IPS DF 4.7 (cell line): ENCODE measurements around the gene KDM1B.

Source experiments
- DNase-seq: peaks from one replicate; pipeline ENCODE4 v3.0.0-alpha.2; 2013; ENCODE audit warnings: low spot score; ENCODE audit errors: extremely low read depth

KDM1B gene, protein sequence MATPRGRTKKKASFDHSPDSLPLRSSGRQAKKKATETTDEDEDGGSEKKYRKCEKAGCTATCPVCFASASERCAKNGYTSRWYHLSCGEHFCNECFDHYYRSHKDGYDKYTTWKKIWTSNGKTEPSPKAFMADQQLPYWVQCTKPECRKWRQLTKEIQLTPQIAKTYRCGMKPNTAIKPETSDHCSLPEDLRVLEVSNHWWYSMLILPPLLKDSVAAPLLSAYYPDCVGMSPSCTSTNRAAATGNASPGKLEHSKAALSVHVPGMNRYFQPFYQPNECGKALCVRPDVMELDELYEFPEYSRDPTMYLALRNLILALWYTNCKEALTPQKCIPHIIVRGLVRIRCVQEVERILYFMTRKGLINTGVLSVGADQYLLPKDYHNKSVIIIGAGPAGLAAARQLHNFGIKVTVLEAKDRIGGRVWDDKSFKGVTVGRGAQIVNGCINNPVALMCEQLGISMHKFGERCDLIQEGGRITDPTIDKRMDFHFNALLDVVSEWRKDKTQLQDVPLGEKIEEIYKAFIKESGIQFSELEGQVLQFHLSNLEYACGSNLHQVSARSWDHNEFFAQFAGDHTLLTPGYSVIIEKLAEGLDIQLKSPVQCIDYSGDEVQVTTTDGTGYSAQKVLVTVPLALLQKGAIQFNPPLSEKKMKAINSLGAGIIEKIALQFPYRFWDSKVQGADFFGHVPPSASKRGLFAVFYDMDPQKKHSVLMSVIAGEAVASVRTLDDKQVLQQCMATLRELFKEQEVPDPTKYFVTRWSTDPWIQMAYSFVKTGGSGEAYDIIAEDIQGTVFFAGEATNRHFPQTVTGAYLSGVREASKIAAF

DNA sequence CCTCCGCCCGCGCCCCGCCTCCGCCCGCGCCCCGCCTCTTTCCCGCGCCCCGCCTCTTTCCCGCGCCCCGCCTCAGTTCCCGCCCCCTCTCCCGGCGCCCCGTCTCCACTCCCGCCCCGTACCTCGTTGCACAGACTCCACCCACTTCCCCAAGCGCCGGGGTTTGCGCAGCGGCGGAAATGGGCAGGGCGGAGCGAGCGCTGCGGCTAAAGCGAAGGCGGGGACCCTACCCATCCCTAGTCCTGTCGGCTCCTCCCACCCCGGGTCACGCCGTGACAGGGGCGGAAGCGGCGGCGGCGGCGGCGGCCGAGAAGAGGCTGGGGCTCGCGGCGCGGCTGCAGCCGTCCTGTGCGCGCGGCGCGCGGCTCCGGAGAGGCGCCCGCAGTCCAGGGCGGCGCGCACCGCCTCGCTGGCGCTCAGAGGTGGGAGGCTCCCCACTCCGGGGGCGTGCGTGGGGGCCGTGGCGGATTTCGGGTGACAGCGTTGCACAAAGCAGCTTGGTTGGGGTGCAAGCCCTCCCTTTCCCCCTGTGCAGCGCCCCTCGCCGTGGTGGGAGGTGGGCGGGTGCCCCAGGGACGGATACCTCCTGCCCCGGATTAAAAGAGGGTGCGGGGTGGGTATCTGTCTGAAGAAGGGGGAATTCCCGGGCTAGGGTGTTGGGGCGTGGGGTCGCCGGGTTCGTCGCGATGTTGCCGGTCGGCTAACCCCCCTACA lies at the start of gene KDM1B:
Gene KDM1B (plus strand): TSS at position 273 of the 714 bp plus-strand sequence. CDS start 4,474 bp downstream, outside the sequence.
- peak; percentile 72 for DNase-seq

DNA sequence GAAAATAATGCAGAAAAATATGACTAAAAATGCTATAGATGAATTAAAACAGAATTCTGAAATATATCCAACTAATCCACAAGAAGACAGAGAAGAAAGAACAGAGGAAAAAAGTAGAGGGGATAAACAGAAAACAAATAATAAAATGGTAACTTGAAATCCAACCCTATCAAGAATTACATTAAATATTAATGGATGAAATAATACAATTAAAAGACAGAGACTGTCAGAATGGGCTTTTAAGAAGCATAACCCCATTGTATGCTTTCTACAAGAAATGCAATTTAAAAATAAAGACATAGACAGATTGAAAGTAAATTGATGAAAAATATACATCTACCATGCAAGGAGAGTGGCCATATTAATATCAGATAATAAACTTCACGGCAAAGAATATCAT lies 48.2 kb upstream of the KDM1B start:
- no peak for DNase-seq

DNA sequence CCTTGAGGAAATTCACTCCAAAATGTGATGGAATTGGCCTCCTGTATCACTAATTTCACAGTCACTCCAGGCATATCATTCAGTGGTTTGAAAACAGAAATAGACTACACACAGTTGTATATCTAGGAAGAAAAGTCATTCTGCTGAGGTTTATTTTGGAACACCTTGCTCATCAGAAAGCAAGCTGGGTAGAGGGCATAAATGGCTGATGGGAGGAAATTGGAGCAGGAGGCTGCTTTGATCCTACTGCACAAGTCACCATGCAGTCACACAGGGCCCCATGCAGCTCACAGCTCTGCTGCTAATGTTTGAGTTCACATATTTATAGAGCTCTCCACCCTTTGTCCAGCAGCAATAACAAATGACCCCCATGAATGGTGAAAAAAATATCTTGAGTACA lies 45.1 kb upstream of the KDM1B start:
- DNase-seq, result no peak

DNA sequence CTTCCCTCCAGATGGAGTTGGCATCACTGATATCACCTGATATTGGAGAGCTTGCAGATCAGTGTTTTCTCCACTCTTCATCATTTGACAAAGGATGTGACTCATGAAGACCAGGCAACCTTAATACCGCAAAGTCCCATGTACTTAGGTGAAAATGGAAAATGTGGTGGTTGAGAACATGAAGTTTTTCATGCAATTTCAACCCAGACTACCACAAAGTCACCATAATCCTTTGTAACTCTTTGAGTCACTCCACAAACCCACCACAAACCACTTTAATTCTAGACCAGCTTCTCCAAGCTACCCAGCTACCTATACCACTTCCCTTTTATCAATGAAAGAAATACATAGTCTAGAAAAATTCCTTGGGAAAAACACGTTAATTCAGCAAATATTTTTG lies 39.9 kb upstream of the KDM1B start:
- DNase-seq, result no peak

DNA sequence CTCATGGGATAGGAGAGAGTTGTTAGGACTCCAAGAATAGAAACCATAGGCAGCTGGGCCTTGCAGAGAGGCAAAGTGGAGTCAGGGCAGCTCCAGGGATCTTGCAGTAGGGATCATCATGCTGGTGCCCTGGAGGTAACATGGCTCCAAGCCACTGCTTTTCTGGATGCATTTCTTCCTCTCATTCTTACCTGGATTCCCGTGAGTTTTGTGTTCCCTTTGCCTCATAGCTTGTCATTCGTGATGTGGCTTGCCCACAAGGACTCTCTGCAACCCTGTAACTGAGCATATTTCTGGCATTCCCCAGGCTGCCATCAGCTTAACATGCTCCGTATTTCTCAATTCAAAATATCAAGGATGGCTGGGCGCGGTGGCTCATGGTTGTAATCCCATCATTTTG lies 38.1 kb upstream of the KDM1B start:
- DNase-seq, result no peak

DNA sequence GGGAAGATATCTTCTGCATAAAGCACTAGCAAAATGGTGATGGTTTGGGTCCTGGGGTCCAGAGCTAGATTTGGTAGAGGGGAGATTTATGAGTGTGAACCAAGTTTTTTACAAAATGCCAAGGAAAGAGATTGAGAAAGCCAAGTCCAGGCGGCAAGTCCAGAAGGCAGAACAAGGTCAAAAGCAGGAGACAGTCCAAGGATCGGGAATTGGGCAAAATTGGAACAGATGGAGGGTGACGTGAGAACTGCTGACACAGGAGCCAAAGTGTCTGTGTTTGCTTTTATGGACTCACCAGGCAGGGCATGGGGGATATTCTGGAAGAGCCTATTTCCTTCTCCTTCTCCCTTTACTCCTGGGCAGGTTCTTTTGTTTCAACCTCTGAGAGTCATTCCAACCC lies 36.9 kb upstream of the KDM1B start:
- no peak for DNase-seq

DNA sequence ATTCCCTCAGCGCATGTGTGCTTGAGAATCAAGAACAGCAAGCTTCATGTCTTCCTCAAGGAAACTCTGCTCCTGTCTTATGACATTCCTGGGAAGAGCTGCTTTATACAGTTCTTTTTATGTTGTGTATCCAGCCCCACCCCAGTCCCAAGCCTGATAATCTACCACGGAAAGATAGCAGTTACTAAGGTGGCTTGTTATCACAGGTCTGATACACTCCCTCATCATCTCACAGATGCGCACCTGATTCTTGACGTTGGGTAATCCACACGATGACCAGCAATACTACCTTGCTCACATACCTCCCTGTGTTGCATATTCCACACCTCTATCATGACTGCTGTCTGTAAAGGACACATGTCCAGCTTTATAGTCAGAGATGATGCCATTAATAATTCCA lies 36.0 kb upstream of the KDM1B start:
- DNase-seq, result no peak

DNA sequence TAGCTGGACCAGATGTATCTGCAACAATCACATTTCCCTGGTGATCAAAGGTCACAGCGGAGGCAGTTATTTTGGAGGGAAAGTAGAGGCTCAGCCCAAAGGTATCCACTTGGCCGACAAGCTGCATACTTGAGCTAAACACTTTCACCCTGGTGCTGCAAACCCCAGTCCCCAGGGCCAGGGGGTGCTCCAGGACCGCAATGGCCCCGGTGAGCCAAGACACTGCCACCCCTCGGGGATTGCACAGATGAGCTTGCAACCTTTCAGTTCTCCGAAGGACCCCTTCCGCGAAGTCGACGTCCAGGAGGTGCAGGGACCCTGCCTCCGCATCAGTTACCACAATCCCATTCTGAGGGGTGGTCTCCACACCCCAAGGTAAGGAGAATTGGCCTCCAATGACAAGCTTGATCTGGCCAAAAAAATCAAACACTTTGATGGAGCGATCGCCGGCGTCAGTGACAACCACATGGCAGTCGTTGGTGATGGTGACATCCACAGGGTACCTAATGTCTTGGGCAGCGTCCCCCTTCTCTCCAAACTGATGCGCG lies 33.6 kb upstream of the KDM1B start:
- DNase-seq, result no peak

DNA sequence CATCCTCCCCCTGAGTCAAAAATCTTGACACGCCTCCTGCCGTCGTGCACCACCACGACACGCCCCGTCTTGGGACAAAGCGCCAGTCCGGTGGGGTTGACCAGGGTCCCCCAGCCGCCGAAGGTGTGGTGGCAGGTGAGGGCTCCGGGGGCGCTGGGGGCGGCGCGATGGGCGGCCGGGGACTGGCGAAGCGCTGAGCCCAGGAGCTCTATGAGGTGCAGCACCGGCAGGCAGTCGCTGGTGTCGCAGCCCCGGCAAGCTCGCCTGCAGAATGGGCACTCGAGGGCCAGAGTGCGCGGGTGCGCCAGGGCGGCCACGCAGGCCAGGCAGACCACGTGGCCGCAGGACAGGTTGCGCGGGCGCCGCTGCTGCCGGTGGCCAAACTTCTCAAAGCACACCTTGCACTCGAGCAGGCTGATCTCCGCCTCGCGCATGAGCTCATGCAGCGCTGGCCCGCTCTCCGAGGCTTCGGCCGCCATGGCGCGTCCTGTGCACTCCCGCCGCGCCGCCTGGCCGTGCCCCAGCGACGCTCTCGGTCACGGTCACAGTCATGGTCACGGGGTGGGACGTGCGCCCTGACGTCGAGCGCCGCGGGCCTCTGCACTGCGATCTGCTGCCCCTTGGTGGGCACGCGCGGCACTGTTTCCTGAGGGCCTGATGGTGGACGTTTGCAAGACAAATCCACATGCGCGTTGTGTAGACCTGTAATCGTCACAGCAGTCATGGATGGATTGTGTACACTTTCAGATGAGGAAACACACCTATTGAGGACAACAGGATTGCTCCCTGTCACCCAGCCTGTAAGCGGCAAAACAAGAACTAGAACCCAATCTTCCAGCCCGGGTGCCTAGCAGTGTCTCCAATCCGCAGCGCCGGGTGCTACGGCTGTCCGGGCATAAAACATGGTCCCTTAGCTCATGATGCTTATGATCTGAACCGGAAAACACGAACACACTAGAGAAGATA lies 32.8 kb upstream of the KDM1B start, which contains the start of gene NHLRC1:
Gene NHLRC1 (minus strand): TSS at position 550 of the 966 bp plus-strand sequence. CDS start 71 bp downstream, at position 479.
- peak; percentile 46 for DNase-seq

DNA sequence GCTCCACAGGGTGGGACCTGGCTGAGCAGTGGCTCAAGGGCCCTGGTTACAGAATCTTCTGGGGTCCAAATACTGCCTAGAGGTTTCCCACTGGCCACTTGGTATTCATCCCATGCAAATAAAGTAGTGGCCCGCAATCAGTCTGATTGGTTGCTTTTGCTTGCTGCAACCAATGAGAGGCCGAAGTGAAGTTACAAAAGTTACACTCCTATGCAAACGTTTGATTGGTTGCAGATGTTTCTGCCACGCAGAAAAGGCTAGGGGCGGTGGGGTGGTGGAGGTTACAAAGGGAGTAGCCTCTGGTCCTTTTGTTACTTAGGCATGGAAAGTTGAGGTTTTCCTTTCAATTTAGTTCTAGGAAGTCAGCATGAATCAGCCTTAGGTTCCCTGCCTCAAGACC lies 29.1 kb upstream of the KDM1B start:
- no peak for DNase-seq

DNA sequence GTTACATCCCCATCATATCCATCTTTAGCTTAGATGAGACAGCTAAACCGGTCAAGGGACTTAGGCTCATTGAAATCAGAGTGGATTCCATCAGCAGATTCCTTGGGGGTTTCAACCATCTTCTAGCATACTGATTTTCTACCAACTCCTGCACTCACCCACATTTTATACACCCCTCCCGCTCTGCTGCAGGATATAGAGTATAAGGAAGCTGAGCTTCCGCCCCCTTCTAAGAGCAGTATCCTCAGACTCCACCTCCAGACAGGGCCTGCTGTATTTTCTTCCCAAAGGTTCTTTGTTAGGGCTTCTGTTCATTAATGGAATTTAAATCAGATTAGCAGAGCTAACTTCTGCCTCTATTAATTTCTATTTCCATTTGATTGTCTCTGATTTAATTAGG lies 22.9 kb upstream of the KDM1B start:
- no peak for DNase-seq

DNA sequence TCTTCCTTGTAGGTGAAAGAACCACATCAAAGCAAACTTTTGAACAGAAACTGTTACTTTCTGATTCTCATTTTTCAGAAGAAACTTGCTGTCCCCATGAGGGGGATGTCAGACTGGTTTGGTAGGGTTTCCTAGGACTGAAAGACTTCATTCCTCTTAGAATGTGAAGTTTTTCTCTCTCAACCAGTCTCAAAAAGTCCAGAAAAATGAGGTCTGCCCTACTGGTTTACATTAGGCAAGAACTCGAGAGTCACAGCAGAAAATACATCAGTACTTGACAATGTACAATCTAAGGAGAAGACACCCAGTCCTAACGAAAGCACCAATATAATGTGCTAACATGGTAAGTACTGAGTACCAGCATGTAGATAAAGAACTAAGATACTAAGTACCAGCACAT lies 20.1 kb upstream of the KDM1B start:
- DNase-seq, result no peak

DNA sequence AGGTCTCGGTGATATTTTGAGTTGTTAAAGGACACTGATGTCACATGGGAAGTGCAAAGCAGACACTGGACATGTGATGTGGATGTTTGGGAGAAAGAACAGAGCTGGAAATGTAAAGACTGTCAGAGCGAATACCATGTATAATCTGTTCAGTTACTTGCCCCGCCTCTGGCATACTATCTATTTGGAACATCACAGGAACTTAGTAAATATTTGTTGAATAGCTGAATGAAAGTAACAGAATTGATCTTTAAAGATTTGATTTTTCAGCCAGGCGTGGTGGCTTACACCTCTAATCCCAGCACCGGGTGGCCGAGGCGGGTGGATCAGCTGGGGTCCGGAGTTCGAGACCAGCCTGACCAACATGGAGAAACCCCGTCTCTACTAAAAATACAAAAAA lies 19.0 kb upstream of the KDM1B start:
- no peak for DNase-seq

DNA sequence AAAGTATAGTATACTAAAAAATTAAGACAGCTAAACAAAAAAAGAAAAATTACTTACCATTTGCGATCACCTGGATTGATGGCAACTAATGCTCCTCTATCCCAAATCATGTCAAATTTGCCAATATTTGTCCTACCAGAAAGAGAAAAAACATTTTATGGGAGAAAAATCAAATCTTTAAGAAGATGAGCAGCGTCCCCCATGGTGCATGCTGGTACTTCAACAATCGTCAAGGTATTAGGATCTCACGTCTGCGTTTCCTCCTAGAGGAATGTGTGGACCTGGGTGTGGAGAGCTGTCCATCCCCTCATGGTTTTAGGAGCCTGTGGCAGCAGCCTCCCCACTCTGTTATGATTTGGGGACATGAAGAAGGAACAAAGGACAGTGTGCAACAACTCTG lies 16.3 kb upstream of the KDM1B start:
- DNase-seq, result no peak

DNA sequence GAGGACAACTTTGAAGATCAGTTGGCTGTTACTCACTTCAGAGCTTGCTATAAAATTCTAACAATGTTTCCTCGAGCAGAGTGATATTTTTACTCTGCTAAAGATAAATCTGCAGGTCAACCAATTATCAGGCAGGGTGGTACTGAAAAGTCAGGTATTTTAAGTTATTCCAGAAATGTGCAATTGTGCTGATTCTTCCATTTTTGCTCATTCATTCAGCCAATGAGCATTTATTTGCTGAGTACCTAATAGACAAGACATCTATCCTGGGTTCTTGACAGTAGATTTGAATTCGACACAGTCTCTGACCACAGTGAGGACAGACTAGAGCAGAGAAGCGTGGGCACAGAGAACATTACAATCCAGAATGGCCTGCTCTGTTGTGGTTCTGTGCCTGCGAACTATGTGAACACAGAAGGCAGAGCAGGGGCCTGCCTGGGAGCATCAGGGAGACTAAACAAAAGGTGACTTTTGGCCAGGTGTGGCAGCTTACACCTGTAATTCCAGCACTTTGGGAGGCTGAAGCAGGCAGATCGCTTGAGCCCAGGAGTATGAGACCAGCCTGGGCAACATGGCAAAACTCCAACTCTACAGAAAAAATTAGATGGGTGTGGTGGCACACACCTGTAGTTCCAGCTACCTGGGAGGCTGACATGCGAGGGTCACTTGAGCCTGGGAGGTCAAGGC lies 15.1 kb upstream of the KDM1B start:
- no peak for DNase-seq

DNA sequence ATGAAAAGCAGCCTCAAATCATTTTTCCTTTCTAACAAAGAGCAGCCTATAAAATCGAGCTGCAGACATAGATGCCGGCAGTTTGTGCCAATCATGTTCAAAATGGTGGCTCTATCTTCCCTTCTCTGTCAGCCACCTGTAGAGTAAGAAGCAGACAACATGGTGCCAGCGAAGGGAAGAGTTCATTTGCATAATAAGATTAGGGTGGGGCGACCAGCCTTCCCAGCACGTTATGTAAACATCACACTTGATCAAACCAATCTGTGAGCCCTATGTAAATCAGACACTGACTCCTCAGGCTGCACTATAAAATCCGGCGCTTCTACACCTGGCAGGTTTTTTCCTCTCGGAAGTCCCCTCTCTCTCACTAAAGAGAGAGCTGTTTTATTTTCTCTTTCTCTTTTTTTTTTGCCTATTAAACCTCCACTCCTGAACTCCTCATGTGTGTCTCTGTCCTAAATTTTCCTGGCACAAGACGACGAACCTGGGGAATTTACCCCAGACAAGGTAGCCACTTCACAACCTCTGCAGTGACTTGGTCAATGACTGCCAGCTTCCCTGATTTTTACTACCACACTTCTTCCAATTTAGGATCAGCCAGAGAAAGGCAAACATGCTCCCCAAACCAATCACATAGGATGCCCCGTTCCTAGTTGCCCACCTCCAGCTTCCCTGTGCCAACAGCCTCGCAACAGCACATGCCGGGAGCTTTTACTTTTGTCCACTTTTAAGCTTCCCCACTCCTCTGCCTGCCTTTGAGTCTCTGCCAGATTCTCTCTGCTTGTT lies 13.2 kb upstream of the KDM1B start:
- no peak for DNase-seq

DNA sequence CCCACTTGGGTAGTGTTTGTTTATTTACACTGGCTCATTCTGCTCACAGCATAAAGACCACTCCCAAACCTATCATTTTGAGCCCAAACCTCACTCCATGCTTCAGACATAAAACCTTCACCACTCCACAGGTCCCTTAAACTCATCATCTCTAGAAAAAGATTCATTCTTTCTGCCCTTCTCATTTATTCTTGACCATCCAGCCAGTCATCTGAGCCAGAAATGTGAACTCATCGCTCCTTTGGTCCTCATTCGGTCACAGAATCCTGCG lies 12.7 kb upstream of the KDM1B start:
- DNase-seq, result no peak

DNA sequence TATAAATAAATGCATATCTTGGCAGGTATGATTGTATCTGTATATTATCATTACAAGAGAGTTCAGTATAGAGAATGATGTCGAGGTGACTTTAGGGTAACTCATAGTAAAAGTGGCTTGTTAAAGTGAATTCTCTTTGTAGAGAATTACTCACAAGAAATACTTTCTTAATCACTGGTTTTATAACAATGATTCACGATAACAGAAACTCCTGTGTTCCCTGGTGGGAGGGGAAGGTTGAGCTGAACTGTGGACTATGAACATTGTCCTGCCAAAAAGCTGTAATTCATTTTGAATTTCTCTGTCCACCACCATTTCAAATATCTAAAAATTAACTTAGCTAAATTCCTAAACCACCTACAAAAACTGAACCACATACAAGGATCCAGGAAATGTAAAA lies 8.1 kb upstream of the KDM1B start:
- no peak for DNase-seq

DNA sequence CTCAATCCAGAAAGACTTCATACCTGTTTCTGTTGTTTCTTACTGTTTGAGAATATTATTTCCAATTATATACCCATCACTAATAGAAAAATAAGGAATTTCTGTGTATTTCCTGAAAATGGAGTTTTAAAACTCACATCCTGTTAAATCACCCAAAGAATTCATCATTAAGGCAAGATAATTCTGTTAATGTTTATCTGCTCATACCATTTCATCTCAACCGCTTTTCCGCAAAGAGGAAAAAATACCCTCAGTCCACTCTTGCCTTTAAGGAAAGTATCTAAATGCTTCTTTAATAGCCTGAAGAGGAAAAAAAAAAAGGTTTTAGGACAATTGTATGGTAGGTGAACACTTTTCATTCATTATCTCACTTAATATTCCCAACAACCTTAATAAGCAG lies 7.6 kb upstream of the KDM1B start:
- no peak for DNase-seq
